ENCODE results near the gene SVIL.
"Not testable (repeated sequence)": the region's sequence is repeated elsewhere in the genome, so short reads cannot be mapped to it uniquely, and the experiment has no call there.

SVIL gene

DNA sequence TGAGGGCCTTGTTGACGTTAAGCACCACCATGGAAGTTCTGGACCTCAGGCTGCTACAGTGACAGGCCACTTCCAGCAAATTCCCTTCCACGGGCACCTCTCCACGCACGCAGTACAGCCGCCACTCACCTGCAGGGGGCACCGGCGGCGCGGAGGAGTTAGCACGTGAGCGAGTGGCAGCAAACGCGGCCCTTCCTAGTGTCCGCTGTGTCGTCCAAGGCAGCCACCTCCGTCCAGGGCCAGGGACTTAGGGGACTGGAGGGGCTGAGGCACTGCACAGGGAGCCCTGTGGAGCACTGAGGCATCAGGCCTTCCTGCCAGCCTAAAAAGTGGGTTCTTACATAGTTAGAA lies 164.4 kb downstream of the SVIL start:
- TF ChIP-seq, protein P1, sequence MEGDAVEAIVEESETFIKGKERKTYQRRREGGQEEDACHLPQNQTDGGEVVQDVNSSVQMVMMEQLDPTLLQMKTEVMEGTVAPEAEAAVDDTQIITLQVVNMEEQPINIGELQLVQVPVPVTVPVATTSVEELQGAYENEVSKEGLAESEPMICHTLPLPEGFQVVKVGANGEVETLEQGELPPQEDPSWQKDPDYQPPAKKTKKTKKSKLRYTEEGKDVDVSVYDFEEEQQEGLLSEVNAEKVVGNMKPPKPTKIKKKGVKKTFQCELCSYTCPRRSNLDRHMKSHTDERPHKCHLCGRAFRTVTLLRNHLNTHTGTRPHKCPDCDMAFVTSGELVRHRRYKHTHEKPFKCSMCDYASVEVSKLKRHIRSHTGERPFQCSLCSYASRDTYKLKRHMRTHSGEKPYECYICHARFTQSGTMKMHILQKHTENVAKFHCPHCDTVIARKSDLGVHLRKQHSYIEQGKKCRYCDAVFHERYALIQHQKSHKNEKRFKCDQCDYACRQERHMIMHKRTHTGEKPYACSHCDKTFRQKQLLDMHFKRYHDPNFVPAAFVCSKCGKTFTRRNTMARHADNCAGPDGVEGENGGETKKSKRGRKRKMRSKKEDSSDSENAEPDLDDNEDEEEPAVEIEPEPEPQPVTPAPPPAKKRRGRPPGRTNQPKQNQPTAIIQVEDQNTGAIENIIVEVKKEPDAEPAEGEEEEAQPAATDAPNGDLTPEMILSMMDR (IDR thresholded peaks at IDR 0.05) = no peak
- peaks cover 100% of the 10 kb centered on the region for H3K36me3 ChIP-seq
- H3K4me3 ChIP-seq (ENCODE audit: low read depth in 1 of 2, low read length in 1 of 2) = no peak overlapping the region
- no peak overlapping the region for H3K27ac ChIP-seq
- no peaks in the 10 kb centered on the region for H3K4me1 ChIP-seq (ENCODE audit: control insufficient read depth in 1 of 2, insufficient read depth in 1 of 2, low read depth in 1 of 2, low read length in 1 of 2)
- no peaks in the 10 kb centered on the region for H3K27me3 ChIP-seq
- H3K9me3 ChIP-seq = peaks cover 4% of the 10 kb centered on the region

DNA sequence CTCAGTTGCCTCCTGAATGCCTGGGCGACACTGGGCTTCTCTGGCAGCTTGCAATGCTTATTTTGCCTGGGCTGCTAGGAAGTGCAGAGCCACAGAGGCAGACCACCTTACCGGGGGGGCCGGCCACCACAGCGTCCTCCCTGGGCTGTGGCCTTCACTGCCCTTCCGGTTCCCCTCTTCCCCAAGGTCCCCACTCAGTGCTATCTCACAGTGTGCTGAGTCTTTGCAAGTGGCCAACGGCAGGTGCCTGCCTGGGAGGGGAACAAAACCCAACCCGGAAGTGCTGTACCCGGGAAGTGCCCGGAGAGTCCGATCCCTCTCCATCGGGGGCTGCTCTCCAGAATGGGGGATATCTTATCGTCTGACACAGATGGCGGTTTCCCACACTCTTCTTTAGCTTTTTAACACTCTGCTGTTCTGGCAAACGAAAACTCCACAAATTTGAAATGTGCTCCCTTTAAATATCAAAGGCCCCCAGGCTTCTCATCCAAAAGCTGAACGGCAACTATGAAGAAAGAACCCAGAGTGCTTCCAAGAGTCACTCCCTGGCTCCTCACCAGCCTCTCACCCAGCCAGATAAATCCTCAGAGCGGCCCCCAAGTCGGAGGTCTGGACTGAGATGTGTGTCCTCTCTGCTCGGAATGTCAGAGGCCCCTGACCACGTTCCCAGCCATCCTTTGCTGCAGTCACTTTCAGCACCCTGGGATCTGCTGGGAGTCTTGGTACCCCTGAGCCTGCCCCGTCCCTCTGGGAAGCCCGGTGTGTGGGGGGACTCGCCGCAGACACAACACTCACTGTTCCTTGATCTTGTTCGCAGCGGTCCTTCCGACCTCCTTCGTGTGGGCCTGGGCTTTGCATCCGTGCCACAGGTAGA lies 165.1 kb downstream of the SVIL start:
- Histone ChIP-seq H3K9me3 (peaks cover 4% of the 10 kb centered on the region), H3K27me3 (no peaks in the 10 kb centered on the region), H3K36me3 (peaks cover 100% of the 10 kb centered on the region), H3K27ac (no peak overlapping the region), H3K4me1 (ENCODE audit: control insufficient read depth in 1 of 2, insufficient read depth in 1 of 2, low read depth in 1 of 2, low read length in 1 of 2) (no peaks in the 10 kb centered on the region), H3K4me3 (ENCODE audit: low read depth in 1 of 2, low read length in 1 of 2) (no peak overlapping the region)
- TF ChIP-seq, protein P1 (IDR thresholded peaks at IDR 0.05) = no peak

- no peak overlapping the region for H3K27ac ChIP-seq
- H3K27me3 ChIP-seq = no peaks in the 10 kb centered on the region
- peaks cover 8% of the 10 kb centered on the region for H3K9me3 ChIP-seq
- peaks cover 100% of the 10 kb centered on the region for H3K36me3 ChIP-seq
- no peaks in the 10 kb centered on the region for H3K4me1 ChIP-seq (ENCODE audit: control insufficient read depth in 1 of 2, insufficient read depth in 1 of 2, low read depth in 1 of 2, low read length in 1 of 2)
- TF ChIP-seq, protein P1 (IDR thresholded peaks at IDR 0.05) = no peak
- H3K4me3 ChIP-seq (ENCODE audit: low read depth in 1 of 2, low read length in 1 of 2) = no peak overlapping the region
Measured at GRCh38 chr10:29465384-29465783, 169.4 kb downstream of the SVIL start.

DNA sequence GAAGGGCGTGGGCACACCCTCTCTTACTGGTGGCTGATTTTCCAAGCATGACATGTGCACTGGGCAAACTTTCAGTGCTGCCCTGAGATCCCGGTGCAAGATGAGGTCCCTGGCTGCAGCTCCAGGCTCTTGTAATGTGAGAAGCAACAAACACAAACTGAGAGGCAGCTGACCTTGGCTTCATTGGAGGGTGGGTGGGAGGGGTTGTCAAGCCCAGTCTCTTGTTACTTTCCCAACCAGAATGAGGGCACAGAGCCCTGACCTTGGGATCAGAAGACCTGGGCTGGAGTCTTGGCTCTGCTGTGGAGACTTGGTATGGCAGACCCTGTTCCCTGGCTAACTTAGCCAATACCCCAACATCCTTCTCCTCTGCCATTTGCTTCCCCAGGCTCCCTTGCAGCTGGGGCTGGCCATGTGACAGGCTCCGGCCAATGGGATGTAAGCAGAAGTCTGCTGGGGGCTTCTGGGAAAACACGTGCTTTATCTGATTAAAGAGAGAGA lies 170.1 kb downstream of the SVIL start:
- not testable (repeated sequence) for H3K27ac ChIP-seq; H3K27me3 ChIP-seq; H3K4me3 ChIP-seq (ENCODE audit: low read depth in 1 of 2, low read length in 1 of 2); H3K9me3 ChIP-seq; H3K4me1 ChIP-seq (ENCODE audit: control insufficient read depth in 1 of 2, insufficient read depth in 1 of 2, low read depth in 1 of 2, low read length in 1 of 2)
- peaks cover 100% of the 10 kb centered on the region for H3K36me3 ChIP-seq

- H3K9me3 ChIP-seq = peaks cover 8% of the 10 kb centered on the region
- peaks cover 100% of the 10 kb centered on the region for H3K36me3 ChIP-seq
Measured at GRCh38 chr10:29461042-29461441, 173.7 kb downstream of the SVIL start.

DNA sequence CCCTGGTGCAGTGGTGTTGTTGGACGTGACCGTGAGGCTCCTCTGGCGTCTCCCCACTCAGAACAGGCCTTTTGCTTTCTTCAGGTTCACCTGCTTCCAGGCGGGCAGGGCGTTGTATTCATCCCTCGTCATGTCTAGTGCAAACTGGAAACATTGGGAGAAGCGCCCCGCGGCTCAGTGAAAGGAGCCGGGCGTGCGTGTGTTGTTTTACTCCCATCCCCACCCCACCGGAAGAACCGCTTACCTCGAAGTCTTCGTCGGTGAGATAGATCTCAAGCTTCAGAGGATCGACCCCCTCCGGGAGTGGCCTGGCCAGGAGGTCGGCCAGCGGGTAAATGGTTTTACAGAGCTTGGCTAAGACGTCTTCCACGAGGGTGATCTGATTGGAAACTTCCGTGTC lies 176.6 kb downstream of the SVIL start:
- peaks cover 77% of the 10 kb centered on the region for H3K36me3 ChIP-seq
- not testable (repeated sequence) for H3K27ac ChIP-seq; H3K4me1 ChIP-seq (ENCODE audit: control insufficient read depth in 1 of 2, insufficient read depth in 1 of 2, low read depth in 1 of 2, low read length in 1 of 2); H3K27me3 ChIP-seq; H3K4me3 ChIP-seq (ENCODE audit: low read depth in 1 of 2, low read length in 1 of 2); H3K9me3 ChIP-seq

More at GRCh38 chr10:29461042-29461441, 173.7 kb downstream of the SVIL start:
- H3K27me3 ChIP-seq = no peaks in the 10 kb centered on the region
- TF ChIP-seq, protein P1 (IDR thresholded peaks at IDR 0.05) = no peak
- H3K4me1 ChIP-seq (ENCODE audit: control insufficient read depth in 1 of 2, insufficient read depth in 1 of 2, low read depth in 1 of 2, low read length in 1 of 2) = no peaks in the 10 kb centered on the region
- no peak overlapping the region for H3K4me3 ChIP-seq (ENCODE audit: low read depth in 1 of 2, low read length in 1 of 2)
- H3K27ac ChIP-seq = no peak overlapping the region
